Kasumi-1 (cell line): ENCODE measurements around the gene VIT.
"Not testable (repeated sequence)": the region's sequence is repeated elsewhere in the genome, so short reads cannot be mapped to it uniquely, and the experiment has no call there.

ENCODE experiments used
- DNase-seq, 2 experiments: peaks; one replicate each; lab custom pipeline; 2025; lab: John Stamatoyannopoulos, UW

Gene VIT

DNA sequence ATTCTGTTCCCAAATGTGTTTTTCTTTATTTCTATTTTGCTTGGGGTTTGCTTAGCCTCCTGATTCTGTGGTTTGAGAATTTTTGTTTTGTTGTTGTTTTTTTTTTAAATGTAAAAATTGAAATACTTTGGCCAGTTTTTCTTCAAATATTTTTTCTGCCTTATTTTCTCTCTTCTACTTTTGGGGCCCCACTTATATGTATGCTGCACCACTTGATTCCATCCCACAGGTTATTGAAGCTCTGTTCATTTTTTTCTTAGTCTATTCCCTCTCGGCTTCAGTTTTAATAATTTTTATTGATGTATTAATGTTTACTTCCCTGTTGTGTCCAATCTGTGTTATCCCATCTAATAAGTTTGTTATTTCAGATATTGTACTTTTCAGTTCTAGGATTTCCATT, 17.7 kb upstream of the VIT start:
- no peak for DNase-seq

- DNase-seq, result no peak
Measured at GRCh38 chr2:36680012-36680411, 16.5 kb upstream of the VIT start.

DNA sequence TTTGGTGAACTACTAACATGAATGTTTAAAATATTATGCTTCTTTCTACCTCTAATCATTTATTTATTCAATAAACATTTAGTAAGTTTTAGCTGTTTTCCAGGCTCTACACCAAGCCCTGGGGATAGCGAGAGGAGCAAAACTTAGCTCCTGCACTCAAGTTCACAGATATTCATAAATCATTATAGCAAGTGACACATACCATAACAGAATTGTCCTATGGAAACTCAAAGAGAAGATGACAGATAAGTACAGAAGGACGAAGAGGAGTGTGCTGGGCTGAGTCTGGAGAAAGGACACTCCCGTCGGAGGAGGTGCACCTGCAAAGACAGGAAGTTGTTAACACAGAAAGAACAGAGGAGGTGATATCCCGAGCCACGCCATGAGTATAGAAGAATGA, 13.9 kb upstream of the VIT start:
- DNase-seq, result no peak

DNA sequence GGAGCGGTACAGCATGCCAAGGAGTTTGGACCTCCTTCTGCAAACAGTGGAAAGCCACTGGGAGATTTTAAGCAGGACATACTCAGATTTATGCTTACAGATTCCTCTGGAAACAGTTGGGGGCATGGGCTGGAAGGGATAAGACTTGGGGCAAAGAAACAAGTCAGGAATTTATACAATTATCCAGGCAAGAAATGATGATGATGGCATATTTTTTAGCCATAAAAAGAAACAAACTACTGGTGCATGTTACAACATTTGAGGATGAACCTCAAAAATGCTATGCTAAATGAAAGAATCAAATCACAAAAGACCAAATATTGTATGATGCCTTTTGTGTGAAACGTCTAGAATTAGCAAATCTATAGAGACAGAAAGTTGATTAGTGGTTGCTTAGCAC, 13.5 kb upstream of the VIT start:
- DNase-seq, result no peak

- not testable (repeated sequence) for DNase-seq
Measured at GRCh38 chr2:36688291-36688690, 8.2 kb upstream of the VIT start.

- not testable (repeated sequence) for DNase-seq
Measured at GRCh38 chr2:36689013-36689412, 7.5 kb upstream of the VIT start.

DNA sequence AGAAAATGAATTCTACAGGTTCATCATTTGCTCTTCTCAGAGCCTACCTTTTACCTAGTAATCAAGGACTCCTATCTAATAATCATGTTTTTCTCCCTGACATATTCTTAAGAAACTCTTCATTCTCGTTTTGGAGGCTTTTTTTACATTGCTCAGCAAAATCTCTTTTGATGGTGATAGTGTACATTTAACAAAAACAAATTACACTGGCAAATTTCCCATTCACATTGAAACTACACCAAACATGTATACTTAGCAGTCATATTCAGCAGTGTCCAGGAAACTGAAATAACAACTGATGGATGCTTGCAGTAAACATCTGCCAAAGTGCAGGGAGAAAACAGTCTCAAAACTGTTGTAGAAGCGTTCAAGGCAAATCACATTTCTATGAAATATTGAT, 4.4 kb upstream of the VIT start:
- DNase-seq, result no peak

DNA sequence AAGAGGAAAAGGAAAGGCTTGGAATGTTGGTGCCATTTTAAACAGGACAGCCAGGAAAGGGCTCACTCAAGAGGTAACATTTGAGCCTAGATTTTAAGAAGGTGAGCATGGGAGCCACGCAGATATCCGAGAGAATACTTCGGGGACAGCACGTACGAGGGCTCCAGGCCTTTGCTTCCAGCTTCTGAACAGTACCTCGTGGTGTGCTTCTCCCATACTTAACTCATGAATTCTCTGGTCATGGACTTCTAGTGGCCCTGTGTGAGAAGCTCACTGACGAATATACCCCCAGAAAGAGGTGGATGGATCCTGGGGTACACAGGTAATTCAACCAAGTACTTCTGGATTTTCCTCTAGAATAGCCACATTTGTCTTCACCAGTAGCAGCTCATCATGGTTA, 2.7 kb upstream of the VIT start:
- DNase-seq, result no peak

GRCh38 chr2:36695746-36696415, 626 bp upstream of the VIT start:
- no peak for DNase-seq

- no peak for DNase-seq
Measured at GRCh38 chr2:36697424-36698066, 1.0 kb downstream of the VIT start.

DNA sequence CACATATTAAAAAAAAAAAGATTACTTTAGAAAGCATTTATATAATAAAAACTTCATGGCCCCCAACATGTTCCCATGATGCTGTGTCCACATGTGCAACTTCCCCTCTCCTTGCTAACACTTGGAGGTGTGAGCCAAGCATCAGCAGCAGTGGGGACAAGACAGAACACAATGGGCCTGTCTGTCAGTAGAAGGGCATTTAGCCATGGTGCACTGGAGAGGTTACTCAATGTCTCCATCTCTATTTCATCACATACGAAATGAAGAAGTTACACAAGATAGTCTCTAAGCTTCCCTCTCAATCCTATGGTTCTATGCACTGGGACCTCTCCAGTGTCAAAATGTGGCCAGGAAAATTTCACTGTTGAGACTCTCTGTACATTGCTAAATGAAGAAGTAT, 2.5 kb downstream of the VIT start:
- DNase-seq, result peak; percentile 66 to 69

- DNase-seq, result no peak
Measured at GRCh38 chr2:36700311-36700710, 3.8 kb downstream of the VIT start.

- no peak for DNase-seq
Measured at GRCh38 chr2:36701391-36701795, 4.9 kb downstream of the VIT start.

- DNase-seq, result no peak
Measured at GRCh38 chr2:36701918-36702317, 5.4 kb downstream of the VIT start.

- no peak for DNase-seq
Measured at GRCh38 chr2:36702781-36703180, 6.3 kb downstream of the VIT start.

DNA sequence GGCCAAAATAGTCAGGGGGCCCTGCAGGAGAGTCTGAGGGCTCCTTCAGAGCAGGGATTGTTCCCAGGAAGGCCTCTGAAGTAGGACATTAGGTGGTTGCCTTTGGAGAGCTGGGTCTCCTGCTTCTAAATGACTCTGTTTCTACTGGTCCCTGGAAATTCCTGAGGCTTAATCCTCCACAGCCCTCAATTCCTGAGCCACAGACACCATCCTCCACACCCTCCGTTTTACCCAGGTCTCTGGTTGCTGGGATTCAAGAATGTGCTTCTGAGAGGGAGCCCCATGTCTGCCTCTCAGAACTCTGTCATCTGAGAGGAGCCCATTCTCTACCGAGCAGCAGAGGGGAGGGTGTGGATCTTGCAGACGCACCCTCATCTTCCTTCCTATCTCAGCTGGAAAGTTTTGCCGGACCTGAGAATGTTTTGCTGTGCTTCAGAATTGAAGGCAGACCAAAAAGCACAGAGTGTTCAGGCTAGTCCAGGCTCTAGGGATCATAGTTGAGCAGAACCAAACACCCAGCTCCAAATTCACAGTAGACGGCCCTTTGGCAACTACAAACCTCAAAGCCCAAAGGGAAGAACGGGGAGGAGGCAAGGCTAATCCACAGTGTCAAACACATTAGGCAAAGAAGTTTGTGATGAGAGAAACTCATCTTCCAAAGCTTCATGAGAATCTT, 8.1 kb downstream of the VIT start:
- no peak for DNase-seq

GRCh38 chr2:36705326-36706020, 9.0 kb downstream of the VIT start:
- DNase-seq, result no peak

GRCh38 chr2:36706021-36706876, 9.7 kb downstream of the VIT start:
- DNase-seq, result no peak

DNA sequence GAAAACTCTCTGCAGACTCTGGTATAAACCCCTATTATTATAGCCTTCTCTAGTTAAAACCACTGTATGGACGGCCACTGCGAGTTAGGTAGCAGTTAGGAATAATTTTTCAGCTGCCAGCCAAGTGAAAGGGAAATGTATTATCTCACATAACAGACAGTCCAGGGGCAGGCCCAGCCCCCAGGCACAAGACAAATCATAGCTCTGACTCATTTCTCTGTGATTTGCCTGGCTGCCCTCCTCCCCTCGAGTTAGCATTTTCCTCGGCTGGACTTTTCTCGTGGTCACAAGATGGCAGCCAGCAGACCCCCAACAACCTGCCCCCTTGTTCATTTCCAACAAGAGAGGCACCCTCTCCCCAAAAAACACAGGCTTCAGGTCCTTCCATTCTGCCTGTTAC, 10.5 kb downstream of the VIT start:
- DNase-seq, result no peak

GRCh38 chr2:36708041-36708741, 11.7 kb downstream of the VIT start:
- DNase-seq, result no peak

DNA sequence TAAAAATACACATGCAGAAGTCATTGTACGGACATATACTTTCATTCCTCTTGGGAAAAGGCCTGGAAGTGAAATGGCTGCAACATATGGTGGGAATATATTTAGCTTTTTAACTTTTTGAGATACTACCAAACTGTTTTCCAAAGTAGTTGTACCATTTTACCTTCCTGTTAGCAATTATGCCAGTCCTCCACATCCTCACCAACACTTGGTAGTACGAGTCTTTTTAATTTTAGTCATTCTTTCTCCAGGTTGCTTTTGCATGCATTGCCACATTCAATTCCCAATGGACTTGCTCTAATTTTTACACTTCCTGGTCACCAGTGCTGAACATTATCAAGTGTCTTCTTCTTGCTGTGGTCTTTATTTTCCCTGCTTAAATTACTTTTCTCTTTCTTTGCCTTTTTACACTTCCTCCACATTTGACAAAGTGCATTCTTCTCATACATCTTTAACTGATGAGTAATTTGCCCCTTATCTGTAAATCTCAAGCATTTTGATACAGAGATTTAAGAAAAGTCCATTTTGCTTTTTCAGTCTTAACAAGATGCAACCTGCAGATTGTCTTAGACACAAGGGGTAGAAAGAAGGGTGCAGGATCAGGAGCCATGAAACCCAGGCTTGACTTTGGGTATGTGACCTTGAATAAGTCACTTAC, 14.5 kb downstream of the VIT start:
- no peak for DNase-seq
